HCT116 (cell line): ENCODE measurements around the gene SYNJ2.

Experiments used
- CEBPB ChIP-seq: IDR thresholded peaks from 2 replicates; pipeline ENCODE4 v1.6.1; 2012; ENCODE audit warnings: low read depth
- CTCF ChIP-seq, 3 experiments: fragments of 200-600 bp in 1 of 3; sonication (generic) in 1 of 3; IDR thresholded peaks in 2 of 3; conservative IDR thresholded peaks in 1 of 3; 2 replicates each; pipeline ENCODE4 v1.5.1; 2012 to 2017; ENCODE audit warnings: low read depth in 2 of 3, low read length in 2 of 3, antibody characterized with exemption in 1 of 3, borderline replicate concordance in 1 of 3, control low read depth in 1 of 3, mild to moderate bottlenecking in 1 of 3, mixed read lengths in 1 of 3, mixed run types in 1 of 3, moderate library complexity in 1 of 3; ENCODE audit not compliant: insufficient read depth in 1 of 3
- EGR1 ChIP-seq: IDR thresholded peaks from 2 replicates; pipeline ENCODE4 v1.6.1; 2012; ENCODE audit warnings: low read depth
- EZH2 ChIP-seq: fragments of 200-600 bp; sonication (generic); IDR thresholded peaks from 2 replicates; pipeline ENCODE4 v1.6.1; 2017; ENCODE audit warnings: antibody characterized with exemption, mixed run types
- POLR2AphosphoS5 ChIP-seq: IDR thresholded peaks from 2 replicates; pipeline ENCODE4 v1.6.1; 2011; ENCODE audit warnings: mild to moderate bottlenecking, low read depth, low read length, moderate library complexity
- RAD21 ChIP-seq: IDR thresholded peaks from 2 replicates; pipeline ENCODE4 v1.6.1; 2012; ENCODE audit warnings: low read depth, mild to moderate bottlenecking
- REST ChIP-seq: IDR thresholded peaks from 2 replicates; pipeline ENCODE4 v1.6.1; 2012; ENCODE audit warnings: low read depth
- SIN3A ChIP-seq: IDR thresholded peaks from 2 replicates; pipeline ENCODE4 v1.6.1; 2012; ENCODE audit warnings: low read depth
- SP1 ChIP-seq: IDR thresholded peaks from 2 replicates; pipeline ENCODE4 v1.6.1; 2012; ENCODE audit warnings: low read depth
- YY1 ChIP-seq: IDR thresholded peaks from 2 replicates; pipeline ENCODE4 v1.6.1; 2011; ENCODE audit warnings: low read length, low read depth, moderate library complexity, mild to moderate bottlenecking; ENCODE audit not compliant: insufficient replicate concordance; ENCODE audit errors: extremely low read depth
- ZBTB33 ChIP-seq: IDR thresholded peaks from 2 replicates; pipeline ENCODE4 v1.6.1; 2011; ENCODE audit warnings: mild to moderate bottlenecking, low read length, moderate library complexity; ENCODE audit not compliant: insufficient replicate concordance; ENCODE audit errors: extremely low read depth

GRCh38 chr6:157983406-157984119, 1.9 kb downstream of the SYNJ2 start:
- TF ChIP-seq CTCF (IDR thresholded peaks at IDR 0.05 in 2 of 3, conservative IDR thresholded peaks at IDR 0.05 in 1 of 3; ENCODE audit: borderline replicate concordance in 1 of 3, insufficient read depth in 1 of 3, low read depth in 2 of 3, low read length in 2 of 3), result no peak
- TF ChIP-seq ZBTB33, result no peak
- TF ChIP-seq EZH2, result no peak
- TF ChIP-seq SP1, result no peak
- no peak for TF ChIP-seq POLR2AphosphoS5
- TF ChIP-seq REST, result no peak
- no peak for TF ChIP-seq RAD21
- TF ChIP-seq YY1, result no peak
- no peak for TF ChIP-seq SIN3A
- no peak for TF ChIP-seq EGR1
- no peak for TF ChIP-seq CEBPB
